ENCODE measurements around the gene SLC16A14.
A peak's percentile ranks its signal among the peaks of the same experiment; 100 is the strongest.

SLC16A14 gene

GRCh38 chr2:230071421-230071820, 2.7 kb upstream of the SLC16A14 start:
- H3K4me3 ChIP-seq (ENCODE audit: low read length): no peak overlapping the region
- peaks cover 22% of the 10 kb centered on the region for H3K4me1 ChIP-seq (ENCODE audit: control insufficient read depth, low read length)
- no peaks in the 10 kb centered on the region for H3K36me3 ChIP-seq (ENCODE audit: control insufficient read depth, low read length)
- no peaks in the 10 kb centered on the region for H4K20me1 ChIP-seq (ENCODE audit: control insufficient read depth, insufficient read depth, low read depth, low read length)
- H3K9me3 ChIP-seq (ENCODE audit: control insufficient read depth, insufficient read depth, low read length): no peaks in the 10 kb centered on the region
- H3F3A ChIP-seq (ENCODE audit: control insufficient read depth, insufficient read depth): no peaks in the 10 kb centered on the region
- no peaks in the 10 kb centered on the region for H3K9me2 ChIP-seq (replicated peaks; ENCODE audit: control insufficient read depth, low read length)
- H3K4me2 ChIP-seq (ENCODE audit: low read length): no peak overlapping the region
- no peak overlapping the region for H3K27ac ChIP-seq (ENCODE audit: low read depth, low read length)
- H3K27me3 ChIP-seq (ENCODE audit: control insufficient read depth, low read length): peaks cover 29% of the 10 kb centered on the region
- TF ChIP-seq, protein P1, sequence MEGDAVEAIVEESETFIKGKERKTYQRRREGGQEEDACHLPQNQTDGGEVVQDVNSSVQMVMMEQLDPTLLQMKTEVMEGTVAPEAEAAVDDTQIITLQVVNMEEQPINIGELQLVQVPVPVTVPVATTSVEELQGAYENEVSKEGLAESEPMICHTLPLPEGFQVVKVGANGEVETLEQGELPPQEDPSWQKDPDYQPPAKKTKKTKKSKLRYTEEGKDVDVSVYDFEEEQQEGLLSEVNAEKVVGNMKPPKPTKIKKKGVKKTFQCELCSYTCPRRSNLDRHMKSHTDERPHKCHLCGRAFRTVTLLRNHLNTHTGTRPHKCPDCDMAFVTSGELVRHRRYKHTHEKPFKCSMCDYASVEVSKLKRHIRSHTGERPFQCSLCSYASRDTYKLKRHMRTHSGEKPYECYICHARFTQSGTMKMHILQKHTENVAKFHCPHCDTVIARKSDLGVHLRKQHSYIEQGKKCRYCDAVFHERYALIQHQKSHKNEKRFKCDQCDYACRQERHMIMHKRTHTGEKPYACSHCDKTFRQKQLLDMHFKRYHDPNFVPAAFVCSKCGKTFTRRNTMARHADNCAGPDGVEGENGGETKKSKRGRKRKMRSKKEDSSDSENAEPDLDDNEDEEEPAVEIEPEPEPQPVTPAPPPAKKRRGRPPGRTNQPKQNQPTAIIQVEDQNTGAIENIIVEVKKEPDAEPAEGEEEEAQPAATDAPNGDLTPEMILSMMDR (IDR thresholded peaks at IDR 0.05; ENCODE audit: low read depth, low read length, poor library complexity, severe bottlenecking): no peak
- TF ChIP-seq EZH2phosphoT487 (IDR thresholded peaks at IDR 0.05; ENCODE audit: borderline replicate concordance, low read length): no peak
- H3K79me2 ChIP-seq (ENCODE audit: control insufficient read depth, low read length): no peaks in the 10 kb centered on the region

DNA sequence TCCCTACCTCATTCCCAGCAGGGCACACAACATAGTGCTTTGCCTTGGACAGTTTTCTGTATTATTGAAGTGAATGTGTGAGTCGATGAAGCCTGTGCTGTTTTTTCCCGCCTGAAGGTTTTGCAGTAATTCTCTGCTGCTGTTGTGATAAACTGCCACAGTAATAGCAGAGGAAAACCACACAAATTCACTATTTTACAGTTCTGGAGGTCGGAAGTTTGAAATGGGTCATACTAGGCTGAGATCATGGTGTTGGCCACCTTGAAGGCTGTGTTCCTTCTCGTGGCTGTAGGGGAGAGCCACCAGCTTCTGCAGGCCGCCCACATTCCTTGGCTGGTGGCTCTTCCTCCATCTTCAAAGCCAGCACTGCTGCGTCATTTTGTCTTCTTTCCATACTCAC, 678 bp upstream of the SLC16A14 start:
- no peaks in the 10 kb centered on the region for H3K9me3 ChIP-seq (ENCODE audit: control insufficient read depth, insufficient read depth, low read length)
- peaks cover 22% of the 10 kb centered on the region for H3K4me1 ChIP-seq (ENCODE audit: control insufficient read depth, low read length)
- H3K27me3 ChIP-seq (ENCODE audit: control insufficient read depth, low read length): peaks cover 29% of the 10 kb centered on the region
- no peaks in the 10 kb centered on the region for H3K9me2 ChIP-seq (replicated peaks; ENCODE audit: control insufficient read depth, low read length)
- no peak overlapping the region for H3K27ac ChIP-seq (ENCODE audit: low read depth, low read length)
- no peaks in the 10 kb centered on the region for H3K36me3 ChIP-seq (ENCODE audit: control insufficient read depth, low read length)
- no peaks in the 10 kb centered on the region for H3K79me2 ChIP-seq (ENCODE audit: control insufficient read depth, low read length)
- no peak overlapping the region for H3K4me3 ChIP-seq (ENCODE audit: low read length)
- no peak overlapping the region for H3K4me2 ChIP-seq (ENCODE audit: low read length)
- H3F3A ChIP-seq (ENCODE audit: control insufficient read depth, insufficient read depth): no peaks in the 10 kb centered on the region
- H4K20me1 ChIP-seq (ENCODE audit: control insufficient read depth, insufficient read depth, low read depth, low read length): no peaks in the 10 kb centered on the region
- TF ChIP-seq, protein P1 (IDR thresholded peaks at IDR 0.05; ENCODE audit: low read depth, low read length, poor library complexity, severe bottlenecking): no peak
- TF ChIP-seq EZH2phosphoT487 (IDR thresholded peaks at IDR 0.05; ENCODE audit: borderline replicate concordance, low read length): no peak

- no peaks in the 10 kb centered on the region for H3K36me3 ChIP-seq (ENCODE audit: control insufficient read depth, low read length)
- TF ChIP-seq, protein P1 (IDR thresholded peaks at IDR 0.05; ENCODE audit: low read depth, low read length, poor library complexity, severe bottlenecking): no peak
- no peaks in the 10 kb centered on the region for H3K9me3 ChIP-seq (ENCODE audit: control insufficient read depth, insufficient read depth, low read length)
- H3K27ac ChIP-seq (ENCODE audit: low read depth, low read length): no peak overlapping the region
- no peaks in the 10 kb centered on the region for H3K79me2 ChIP-seq (ENCODE audit: control insufficient read depth, low read length)
- no peaks in the 10 kb centered on the region for H4K20me1 ChIP-seq (ENCODE audit: control insufficient read depth, insufficient read depth, low read depth, low read length)
- peaks cover 22% of the 10 kb centered on the region for H3K4me1 ChIP-seq (ENCODE audit: control insufficient read depth, low read length)
- H3K4me3 ChIP-seq (ENCODE audit: low read length): peak overlapping the region; percentile 70
- peaks cover 33% of the 10 kb centered on the region for H3K27me3 ChIP-seq (ENCODE audit: control insufficient read depth, low read length)
- H3K4me2 ChIP-seq (ENCODE audit: low read length): peak overlapping the region; percentile 87
- no peaks in the 10 kb centered on the region for H3F3A ChIP-seq (ENCODE audit: control insufficient read depth, insufficient read depth)
- no peaks in the 10 kb centered on the region for H3K9me2 ChIP-seq (replicated peaks; ENCODE audit: control insufficient read depth, low read length)
These were observed 591 bp downstream of the SLC16A14 start for GRCh38 chr2:230068016-230068650.
